NCI-H1436 (cell line): ENCODE results near the gene HDHD5.

Experiments used
- DNase-seq: peaks from one replicate; lab custom pipeline; 2025; lab: John Stamatoyannopoulos, UW

HDHD5 gene

DNA sequence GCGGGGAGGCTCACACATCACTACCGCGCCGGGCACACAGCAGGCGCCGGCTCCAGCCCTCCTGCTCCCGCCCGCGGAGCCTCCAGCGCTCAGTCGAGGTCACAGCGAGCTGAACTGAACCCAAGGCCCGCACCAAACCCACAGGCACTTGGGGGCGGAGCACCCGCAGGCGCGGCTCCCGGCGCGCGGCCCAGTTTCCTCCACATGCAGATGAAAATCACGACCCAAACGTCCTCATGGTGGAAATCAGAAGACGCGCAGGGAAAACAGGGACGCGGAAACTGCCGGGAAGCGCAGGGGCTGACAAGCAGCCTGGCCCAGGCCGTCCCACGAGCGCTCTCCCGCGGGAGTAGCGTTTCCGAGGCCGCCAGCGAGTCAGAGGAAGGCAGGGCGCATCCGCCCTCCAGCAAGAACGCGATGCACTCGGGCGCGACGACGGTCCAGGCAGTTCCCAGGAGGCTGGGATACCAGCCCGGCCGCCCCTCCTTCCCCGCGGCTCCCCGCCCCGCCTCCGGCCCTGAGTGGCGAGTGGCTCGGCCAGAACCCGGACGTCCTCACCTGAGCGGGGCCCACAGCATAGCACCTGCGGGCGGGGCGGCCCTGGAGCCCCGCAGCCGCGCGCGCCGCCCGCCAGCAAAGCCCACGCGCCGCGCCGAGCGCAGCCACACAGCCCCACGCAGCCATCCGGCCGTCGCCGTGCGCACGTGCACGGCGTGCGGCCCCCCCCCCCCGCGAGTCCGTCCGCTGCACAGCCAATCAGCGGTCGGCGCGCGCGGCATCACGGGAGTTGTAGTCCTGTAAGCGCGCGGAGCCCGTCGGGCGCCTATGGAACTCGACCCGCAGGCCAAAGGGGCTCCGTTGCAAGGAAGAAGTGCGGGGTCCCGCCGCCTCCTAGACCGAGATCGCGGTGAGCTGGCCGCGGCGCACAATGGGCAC lies at the start of gene HDHD5:
Gene HDHD5, minus strand, starts transcription at position 710 of the 936 bp plus-strand sequence. Its CDS starts 26 bp downstream, at position 684.
- peak; percentile 78 for DNase-seq

DNA sequence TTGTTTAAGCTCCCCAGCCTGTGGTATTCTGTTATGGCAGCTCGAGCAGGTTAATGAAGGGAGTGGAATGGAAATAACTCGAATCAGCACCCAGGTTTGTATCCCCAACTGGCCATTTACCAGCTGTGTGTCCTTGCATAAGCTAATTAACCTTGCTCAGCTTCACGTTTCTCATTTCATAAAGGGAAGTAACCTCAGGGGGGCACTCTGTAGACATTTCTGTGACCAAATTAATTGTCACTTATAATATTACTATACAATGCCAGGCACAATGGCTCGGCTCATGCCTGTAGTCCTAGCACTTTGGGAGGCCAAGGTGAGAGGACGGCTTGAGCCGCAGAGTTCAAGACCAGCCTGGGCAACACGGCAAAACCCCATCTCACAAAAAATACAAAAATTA lies 46.4 kb upstream of the HDHD5 start:
- peak; percentile 33 for DNase-seq

- no peak for DNase-seq
These were observed 42.3 kb upstream of the HDHD5 start for GRCh38 chr22:17201285-17201945.

GRCh38 chr22:17199003-17199731 lies 40.1 kb upstream of the HDHD5 start:
- DNase-seq = no peak

DNA sequence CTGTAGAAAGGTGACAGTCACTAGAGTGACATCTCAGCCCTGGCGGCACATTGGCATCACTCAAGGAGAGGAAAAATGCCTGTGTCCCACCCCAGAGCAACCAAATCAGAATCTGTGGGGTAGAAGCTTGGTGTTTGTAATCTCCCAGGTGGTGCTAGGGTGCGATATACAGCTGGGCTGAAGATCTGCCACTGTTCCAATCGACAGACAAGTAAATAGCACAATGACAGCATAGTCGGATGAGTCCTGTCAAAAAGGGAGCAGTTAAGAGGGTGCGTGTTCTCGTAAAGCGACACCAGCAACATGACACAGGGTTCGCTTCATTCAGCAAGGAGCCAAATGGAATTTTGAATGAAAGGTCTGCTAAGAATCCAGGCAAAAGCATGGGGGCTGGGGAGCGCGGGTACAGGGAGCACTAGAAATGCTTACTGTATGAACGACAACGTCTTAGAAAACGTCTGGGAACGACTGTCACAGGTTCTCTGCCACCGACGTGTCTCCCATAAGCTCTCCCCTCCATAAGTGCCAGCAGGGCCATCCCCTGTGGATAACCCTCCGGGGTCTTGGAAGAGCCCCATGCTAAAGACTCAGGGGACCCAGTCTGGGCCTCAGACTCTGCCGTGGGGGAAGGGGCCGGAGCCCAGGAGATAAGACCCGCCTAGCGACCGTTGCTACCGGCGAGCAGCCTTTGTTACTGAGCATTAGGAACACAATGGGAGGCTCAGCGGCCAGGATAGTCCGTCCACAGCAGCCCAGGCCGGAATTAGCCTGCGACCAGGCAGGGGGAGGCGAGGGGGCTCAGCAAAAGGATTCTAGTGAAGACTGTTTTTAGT lies 39.3 kb upstream of the HDHD5 start:
- peak; percentile 28 for DNase-seq

GRCh38 chr22:17194213-17194612 lies 35.1 kb upstream of the HDHD5 start:
- DNase-seq = no peak

DNA sequence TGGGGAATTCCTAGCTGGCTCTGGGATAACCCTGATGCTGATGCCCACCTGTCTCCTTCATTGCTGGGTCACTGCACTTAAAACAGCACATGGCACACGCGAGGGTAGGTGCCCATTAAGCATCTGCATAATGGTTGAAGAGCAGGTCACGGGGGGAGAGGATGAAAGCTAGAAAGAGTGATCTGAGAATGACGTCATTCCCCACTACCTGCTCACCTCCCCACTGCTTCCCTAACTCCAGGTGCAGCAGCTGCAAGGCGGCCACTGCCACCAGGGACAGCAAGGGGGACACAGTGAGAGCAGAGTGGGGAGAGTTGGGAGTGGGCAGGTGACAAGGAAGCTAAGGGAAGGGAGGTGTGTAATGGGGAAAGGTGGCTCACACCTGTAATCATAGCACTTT lies 33.1 kb upstream of the HDHD5 start:
- DNase-seq = no peak

DNA sequence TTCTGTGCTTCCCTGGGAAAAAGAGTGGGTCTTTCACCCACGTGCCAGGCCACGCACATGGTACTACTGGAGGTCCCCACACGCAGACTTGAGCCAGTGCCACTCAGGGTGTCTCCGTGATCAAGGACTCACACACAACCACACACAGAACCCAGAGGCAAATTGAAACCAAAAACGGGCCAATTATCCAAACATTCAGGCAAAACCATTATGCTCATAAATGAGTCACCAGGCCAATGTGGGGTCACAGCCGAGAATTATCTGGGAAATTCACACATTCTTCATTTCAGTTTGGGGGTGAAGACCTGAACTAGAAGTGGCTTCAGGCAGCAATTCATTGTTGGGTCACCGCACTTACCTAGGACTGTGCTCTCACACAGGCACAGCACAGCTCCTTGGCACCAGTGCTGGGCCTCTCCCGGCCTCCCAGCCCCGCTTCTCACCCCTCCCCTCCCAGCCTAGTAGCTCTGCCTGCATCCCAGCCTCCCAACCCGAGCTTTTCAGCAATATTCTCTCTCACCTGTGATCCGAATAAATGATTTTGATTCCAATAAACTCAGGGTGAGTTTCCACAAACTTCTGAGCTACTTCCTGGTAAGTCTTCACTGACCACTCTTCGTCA lies 32.2 kb upstream of the HDHD5 start:
- DNase-seq = no peak

GRCh38 chr22:17190702-17191101 lies 31.6 kb upstream of the HDHD5 start:
- no peak for DNase-seq

DNA sequence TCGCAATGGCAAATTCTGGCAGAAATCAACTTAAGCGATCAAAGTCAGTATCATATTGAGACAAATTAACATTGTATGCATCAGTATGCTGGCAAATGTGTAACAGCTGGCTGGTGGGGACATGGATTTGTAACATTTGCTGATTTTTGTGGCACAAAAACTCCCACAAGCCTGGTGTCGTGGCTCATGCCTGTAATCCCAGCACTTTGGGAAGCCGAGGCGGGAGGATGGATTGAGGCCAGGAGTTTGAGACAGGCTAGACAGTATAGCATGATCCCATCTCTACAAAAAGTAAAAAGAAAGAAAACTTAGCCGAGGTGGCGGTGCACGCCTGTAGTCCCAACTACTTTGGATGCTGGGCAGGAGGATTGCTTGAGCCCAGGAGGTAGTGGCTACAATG lies 17.6 kb upstream of the HDHD5 start:
- no peak for DNase-seq

DNA sequence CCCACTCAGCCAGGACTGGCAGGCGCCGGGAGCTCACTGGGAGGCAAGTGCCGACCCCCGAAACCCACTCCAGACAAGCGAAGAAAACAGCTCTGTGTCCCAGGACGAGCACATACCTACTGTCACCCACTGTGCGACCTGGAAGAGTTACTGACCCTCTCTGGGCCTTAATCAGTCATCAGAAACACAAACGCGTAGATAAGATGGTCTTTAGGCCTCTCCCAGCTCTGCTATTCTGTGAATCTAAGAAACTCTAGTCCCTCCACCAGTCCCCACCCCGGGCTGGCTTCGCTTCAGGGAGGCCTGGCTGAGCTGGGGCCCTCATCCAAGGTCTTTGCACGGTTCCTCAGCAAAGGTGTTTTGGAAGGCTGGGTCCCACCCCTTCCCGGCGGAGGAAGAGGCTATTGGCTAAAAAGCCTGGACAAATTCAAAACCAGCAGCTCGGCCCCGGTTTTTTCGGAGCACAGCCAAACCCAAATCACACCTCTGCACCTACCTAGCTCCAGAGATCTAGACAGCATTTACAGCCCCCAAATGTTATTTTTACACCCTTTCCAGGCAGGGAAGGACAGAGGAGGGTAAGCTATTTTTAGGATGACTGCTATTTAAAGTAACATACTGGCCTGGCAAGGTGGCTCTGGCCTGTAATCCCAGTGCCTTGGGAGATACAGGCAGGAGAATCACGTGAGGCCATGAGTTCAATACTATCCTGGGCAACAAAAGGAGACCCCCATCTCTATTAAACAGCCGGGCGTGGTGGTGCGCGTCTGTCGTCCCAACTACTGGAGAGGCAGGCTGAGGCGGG lies 13.2 kb upstream of the HDHD5 start:
- DNase-seq = no peak

DNA sequence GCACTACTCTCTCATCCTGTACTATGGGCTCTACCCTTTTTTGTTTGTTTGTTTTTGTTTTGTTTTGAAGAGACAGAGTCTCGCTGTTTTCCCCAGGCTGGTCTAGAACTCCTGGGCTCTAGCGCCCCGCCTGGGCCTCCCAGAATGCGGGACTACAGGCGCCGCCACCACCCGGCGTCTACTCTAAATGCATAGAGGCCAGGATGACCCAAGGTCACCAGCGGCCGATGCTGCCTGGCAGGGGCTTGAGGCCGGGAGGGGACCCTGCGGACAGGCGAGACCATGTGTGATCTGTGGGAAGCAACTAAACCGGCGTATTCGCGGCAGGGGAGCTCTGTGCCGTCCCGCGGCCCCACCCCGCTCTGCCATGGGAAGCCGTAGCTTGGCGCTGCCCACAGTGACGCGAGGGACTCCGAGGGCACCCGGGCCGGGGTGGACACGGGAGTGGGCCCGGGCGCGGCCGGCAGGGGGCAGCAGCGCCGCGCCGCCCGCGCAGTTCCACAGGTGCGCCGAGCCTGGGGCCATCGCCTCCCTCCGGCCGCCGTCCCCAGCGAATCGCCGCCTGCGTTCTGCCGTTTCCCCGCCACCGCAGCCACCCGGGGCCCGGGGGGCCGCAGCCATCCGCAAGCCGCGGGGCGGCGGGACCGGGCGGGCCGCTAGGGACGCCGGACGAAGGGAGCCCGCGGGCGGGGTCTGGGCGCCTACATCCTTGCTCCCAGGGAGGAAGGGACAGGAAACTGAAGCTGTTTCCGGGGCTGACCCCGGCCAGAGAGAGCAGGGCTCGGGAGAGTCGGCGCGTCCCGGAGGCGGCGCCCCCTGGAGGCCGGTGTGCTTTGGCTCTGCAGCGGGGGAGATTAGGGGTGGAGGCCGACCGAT lies 12.3 kb upstream of the HDHD5 start:
- peak; percentile 83 for DNase-seq

GRCh38 chr22:17167486-17167885 lies 8.4 kb upstream of the HDHD5 start:
- no peak for DNase-seq

DNA sequence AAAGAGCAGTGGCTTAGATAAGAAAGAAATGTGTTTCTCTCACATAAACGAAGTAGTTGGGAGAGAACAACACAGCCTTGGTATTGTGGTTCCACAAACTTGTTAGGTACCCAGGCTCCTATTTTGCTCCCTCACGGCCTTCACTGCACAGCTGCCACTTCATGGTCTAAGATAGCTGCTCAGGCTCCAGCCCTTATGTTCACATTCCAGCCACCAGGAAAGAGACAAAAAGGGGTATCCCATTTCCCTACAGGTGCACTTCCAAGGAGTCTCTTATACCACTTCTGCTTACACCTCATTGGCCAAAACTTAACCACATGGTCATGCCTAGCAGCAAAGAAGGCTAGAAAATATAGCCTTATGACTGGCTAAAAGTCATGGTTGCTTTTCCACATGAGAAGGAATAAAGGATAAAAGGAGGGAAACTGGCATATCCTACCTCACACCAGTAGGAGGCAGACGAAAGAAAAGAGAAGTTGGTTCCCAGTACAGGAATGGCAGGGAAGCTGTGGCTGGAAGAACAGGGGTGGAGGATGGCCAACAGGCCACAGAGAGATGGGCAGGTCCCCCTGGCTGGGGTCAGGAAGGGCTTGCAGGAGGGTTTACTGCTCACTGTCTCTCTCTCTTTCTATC lies 5.4 kb upstream of the HDHD5 start:
- DNase-seq = no peak

GRCh38 chr22:17162731-17163130 lies 3.7 kb upstream of the HDHD5 start:
- no peak for DNase-seq

GRCh38 chr22:17161991-17162390 lies 2.9 kb upstream of the HDHD5 start:
- DNase-seq = no peak

DNA sequence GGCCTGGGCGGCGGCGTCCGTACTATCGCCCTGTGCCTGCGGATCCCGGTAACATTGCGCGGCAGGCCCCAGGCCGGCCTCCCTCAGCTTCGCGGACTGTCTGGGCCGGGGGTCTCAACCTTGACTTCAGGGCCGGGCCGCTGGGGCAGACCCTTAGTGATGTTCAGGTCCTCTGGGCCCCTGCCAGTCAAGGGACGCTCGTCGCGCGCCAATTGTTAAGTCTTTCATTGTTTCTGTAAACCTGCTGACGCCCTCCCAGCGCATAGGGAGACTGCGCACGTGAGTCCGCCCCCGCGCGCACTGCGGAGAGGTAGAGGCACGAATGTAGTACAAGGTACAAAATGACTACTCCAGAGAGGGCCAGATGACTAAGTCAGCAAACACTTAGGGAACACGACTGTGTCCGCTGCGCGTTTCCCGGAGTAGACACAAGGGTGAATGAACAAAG lies 451 bp upstream of the HDHD5 start:
- peak; percentile 25 for DNase-seq

DNA sequence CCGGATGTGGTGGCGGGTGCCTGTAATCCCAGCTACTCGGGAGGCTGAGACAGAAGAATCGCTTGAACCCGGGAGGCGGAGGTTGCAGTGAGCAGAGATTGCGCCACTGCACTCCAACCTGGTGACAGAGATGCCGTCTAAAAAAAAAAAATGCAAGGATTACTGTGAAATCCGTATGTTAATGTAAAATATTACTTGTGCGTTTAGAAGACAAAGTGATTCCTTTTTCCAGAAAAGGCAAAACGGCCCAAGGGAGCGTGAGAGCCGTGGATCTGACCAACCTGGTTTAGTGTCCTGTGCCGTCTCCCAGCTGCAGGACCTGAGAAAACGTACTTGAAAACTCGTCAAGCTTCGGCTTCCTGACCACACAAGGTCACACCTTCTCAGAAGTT lies 905 bp downstream of the HDHD5 start:
- no peak for DNase-seq

- no peak for DNase-seq
These were observed 1.4 kb downstream of the HDHD5 start for GRCh38 chr22:17157714-17158113.
